ENCODE data around the gene RND2. TPM values are rescaled to one million over a fixed set of nuclear protein-coding genes. Genes with fewer than 3 reads are reported as not detected.

The RND2 gene
- total and polyA plus RNA-seq, 2 of the 13 experiments (the other 11 are each of a cell fraction or from before 2014, with no cell fraction given): 0.05 to 0.11 TPM

GRCh38 chr17:42980274-42980765 lies 44.7 kb upstream of the RND2 start, which contains the start of gene RUNDC1 (continued):
- TF ChIP-seq ATF2 (CRISPR knock-in tag; IDR thresholded peaks at IDR 0.05) (peak; percentile 44; the same call in 1 of the 2 replicates), ZBED4 (CRISPR knock-in tag; IDR thresholded peaks at IDR 0.05; ENCODE audit: borderline replicate concordance) (no peak), AKNA (CRISPR knock-in tag; IDR thresholded peaks at IDR 0.05; ENCODE audit: borderline replicate concordance) (no peak), ZFP62 (CRISPR knock-in tag; IDR thresholded peaks at IDR 0.05) (no peak), HMG20A (CRISPR knock-in tag; IDR thresholded peaks at IDR 0.05; ENCODE audit: borderline replicate concordance) (no peak; the same call in 1 of the 2 replicates), TFDP1 (CRISPR knock-in tag; IDR thresholded peaks at IDR 0.05; ENCODE audit: borderline replicate concordance) (no peak), MLXIP (CRISPR knock-in tag; IDR thresholded peaks at IDR 0.05; ENCODE audit: borderline replicate concordance) (no peak), ZNF569 (CRISPR knock-in tag; IDR thresholded peaks at IDR 0.05; ENCODE audit: borderline replicate concordance) (no peak), ZFP36L1 (CRISPR knock-in tag; IDR thresholded peaks at IDR 0.05) (no peak), E2F5 (CRISPR knock-in tag; conservative IDR thresholded peaks at IDR 0.05) (no peak), MTERF4 (CRISPR knock-in tag; IDR thresholded peaks at IDR 0.05) (no peak)

All from HepG2 (cell line).